Brain microvascular endothelial cell (primary cell): ENCODE measurements around the gene TMCC2.

Experiments
- DNase-seq: peaks from one replicate; pipeline ENCODE4 v3.0.0-alpha.2; 2020
- H3K27ac ChIP-seq: fragments of 250-450 bp; sonication (Bioruptor Pico); 2 replicates; pipeline ENCODE4 v1.5.1; 2020; ENCODE audit warnings: mild to moderate bottlenecking, moderate library complexity
- H3K27me3 ChIP-seq: fragments of 250-450 bp; sonication (Bioruptor Pico); replicated peaks from 2 replicates; pipeline ENCODE4 v1.5.1; 2020; ENCODE audit warnings: mild to moderate bottlenecking
- H3K36me3 ChIP-seq: fragments of 250-450 bp; sonication (Bioruptor Pico); replicated peaks from 2 replicates; pipeline ENCODE4 v1.5.1; 2020; ENCODE audit warnings: mild to moderate bottlenecking
- H3K4me3 ChIP-seq: 2 replicates; pipeline ENCODE4 v1.5.1; 2011; ENCODE audit warnings: low read depth, mild to moderate bottlenecking, control low read depth, low read length, moderate library complexity
- CTCF ChIP-seq: IDR thresholded peaks from 2 replicates; pipeline ENCODE4 v1.5.1; 2011; ENCODE audit warnings: low read depth, mild to moderate bottlenecking, moderate library complexity, low read length, control low read depth, inconsistent platforms; ENCODE audit errors: missing control alignments
- in situ Hi-C: cut with HindIII; loops from 2 replicates; pipeline ENCODE4 v1.10.0; 2017; ENCODE audit warnings: low sequenced_read_pairs, low pct_ligation_motif_present

Gene TMCC2

GRCh38 chr1:205260948-205261732, 33.4 kb downstream of the TMCC2 start:
- Histone ChIP-seq H3K27ac (no peak overlapping the region), H3K27me3 (no peaks in the 10 kb centered on the region), H3K4me3 (no peak overlapping the region), H3K36me3 (no peaks in the 10 kb centered on the region)
- in situ Hi-C loops: no loop called here
- TF ChIP-seq CTCF: no peak
- peak; percentile 58 for DNase-seq

GRCh38 chr1:205261946-205262691, 34.4 kb downstream of the TMCC2 start:
- DNase-seq: peak; percentile 62

GRCh38 chr1:205262731-205263171, 35.0 kb downstream of the TMCC2 start:
- H3K4me3 ChIP-seq: no peak overlapping the region
- no peaks in the 10 kb centered on the region for H3K36me3 ChIP-seq
- no peaks in the 10 kb centered on the region for H3K27me3 ChIP-seq
- peak; percentile 16 for DNase-seq
- no peak for TF ChIP-seq CTCF
- in situ Hi-C loops: no loop called here
- H3K27ac ChIP-seq: no peak overlapping the region

More at GRCh38 chr1:205261946-205262691, 34.4 kb downstream of the TMCC2 start:
- no peak for TF ChIP-seq CTCF
- Histone ChIP-seq H3K27ac (peak overlapping the region; percentile 2), H3K36me3 (no peaks in the 10 kb centered on the region), H3K27me3 (no peaks in the 10 kb centered on the region), H3K4me3 (no peak overlapping the region)
- in situ Hi-C loops: no loop called here

- DNase-seq: peak; percentile 51
- H3K36me3 ChIP-seq: no peaks in the 10 kb centered on the region
- no peaks in the 10 kb centered on the region for H3K27me3 ChIP-seq
- in situ Hi-C loops: no loop called here
- no peak overlapping the region for H3K4me3 ChIP-seq
- TF ChIP-seq CTCF: no peak
- H3K27ac ChIP-seq: no peak overlapping the region
Measured at GRCh38 chr1:205263580-205264190, 35.9 kb downstream of the TMCC2 start.

- Histone ChIP-seq H3K27ac (no peak overlapping the region), H3K4me3 (no peak overlapping the region), H3K36me3 (no peaks in the 10 kb centered on the region), H3K27me3 (no peaks in the 10 kb centered on the region)
- TF ChIP-seq CTCF: no peak
- DNase-seq: no peak
- in situ Hi-C loops: no loop called here
Measured at GRCh38 chr1:205266611-205267305, 39.0 kb downstream of the TMCC2 start.
